HG03342 (cell line): Measurements from ENCODE around the gene CSGALNACT2.
"Not testable (repeated sequence)": the region's sequence is repeated elsewhere in the genome, so short reads cannot be mapped to it uniquely, and the experiment has no call there.

ENCODE experiments used
- ATAC-seq: cut with Tn5 transposase; IDR thresholded peaks from one replicate; pipeline ENCODE4 v1.9.1; 2021; ENCODE audit warnings: mild to moderate bottlenecking, moderate library complexity; ENCODE audit not compliant: unreplicated experiment

The CSGALNACT2 gene

DNA sequence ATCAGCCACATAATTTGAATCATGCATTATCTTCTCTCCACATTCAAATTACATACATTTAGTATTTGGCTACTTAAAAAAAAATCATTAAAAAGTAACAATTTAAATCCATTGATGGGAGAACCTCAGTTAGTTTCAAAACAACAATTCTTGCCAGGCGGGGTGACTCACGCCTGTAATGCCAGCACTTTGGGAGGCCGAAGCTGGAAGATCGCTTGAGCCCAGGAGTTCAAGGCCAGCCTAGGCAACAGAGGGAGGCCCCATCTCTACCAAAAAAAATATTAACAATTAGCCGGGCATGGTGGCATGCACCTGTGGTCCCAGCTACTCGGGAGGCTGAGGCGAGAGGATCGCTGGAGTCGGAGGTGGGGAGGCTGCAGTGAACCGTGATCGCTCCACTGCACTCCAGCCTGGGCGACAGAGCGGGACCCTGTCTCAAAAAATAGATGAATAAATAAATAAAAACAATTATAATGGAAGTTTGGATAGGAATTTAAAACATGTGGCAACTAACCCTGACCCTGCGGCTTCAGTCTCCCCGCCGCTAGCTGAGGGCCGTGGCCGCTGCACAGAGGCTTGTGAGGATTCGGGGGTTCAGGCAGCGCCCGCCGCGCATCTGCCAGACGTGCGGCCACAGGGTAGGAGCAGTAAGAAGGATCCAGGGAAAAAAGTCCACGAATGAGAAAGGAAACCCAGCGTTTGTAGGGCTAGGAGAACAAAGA is 1.1 kb upstream of the CSGALNACT2 start:
- no peak for ATAC-seq

DNA sequence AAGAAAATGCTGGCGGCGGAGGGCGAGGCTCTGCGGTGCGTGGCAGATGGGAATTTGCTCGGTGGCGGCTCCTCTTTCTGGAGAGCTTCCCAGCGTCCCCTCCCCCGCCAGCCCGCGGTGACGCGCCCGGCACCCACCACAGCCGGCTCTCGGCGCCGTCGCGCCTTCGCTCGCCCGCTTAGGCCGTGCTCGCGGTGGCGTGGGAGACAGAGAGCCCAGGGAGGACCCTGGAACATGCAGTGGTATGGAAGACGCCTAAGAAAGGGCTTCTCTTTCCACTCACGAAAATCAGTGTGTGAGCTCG is 576 bp upstream of the CSGALNACT2 start:
- ATAC-seq = peak; percentile 27

GRCh38 chr10:43138757-43139241 is 554 bp downstream of the CSGALNACT2 start:
- ATAC-seq = peak; percentile 41

DNA sequence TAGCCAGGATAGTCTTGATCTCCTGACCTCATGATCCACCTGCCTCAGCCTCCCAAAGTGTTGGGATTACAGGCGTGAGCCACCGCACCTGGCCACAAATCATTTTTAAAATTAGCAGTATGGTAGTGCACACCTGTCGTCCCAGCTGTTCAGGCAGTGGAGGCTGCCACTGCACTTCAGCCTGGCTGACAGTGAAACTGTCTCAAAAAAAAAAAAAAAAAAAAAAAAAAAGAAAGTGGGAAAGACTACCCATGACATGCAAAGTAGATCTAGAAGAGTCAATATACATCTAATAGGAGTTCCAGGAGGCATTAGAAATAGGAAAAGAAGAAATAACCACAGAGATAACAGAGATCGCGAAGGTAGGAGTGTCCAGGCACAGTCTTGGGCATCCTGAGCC is 3.2 kb downstream of the CSGALNACT2 start:
- no peak for ATAC-seq

- ATAC-seq = no peak
These were observed 7.1 kb downstream of the CSGALNACT2 start for GRCh38 chr10:43145311-43145710.

DNA sequence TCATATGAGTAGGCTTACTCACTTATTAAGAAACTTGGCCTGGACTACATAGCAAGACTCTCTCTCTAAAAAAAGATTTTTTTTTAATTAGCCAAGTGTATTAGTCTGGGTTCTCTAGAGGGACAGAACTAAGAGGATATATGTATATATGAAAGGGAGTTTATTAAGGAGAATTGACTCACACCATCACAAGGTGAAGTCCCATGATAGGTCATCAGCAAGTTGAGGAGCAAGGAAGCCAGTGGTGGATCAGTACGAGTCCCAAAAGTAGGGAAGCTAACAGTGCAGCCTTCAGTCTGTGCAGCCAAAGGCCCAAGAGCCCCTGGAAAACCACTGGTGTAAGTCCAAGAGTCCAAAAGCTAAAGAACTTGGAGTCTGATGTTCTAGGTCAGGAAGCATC is 7.7 kb downstream of the CSGALNACT2 start:
- not testable (repeated sequence) for ATAC-seq

DNA sequence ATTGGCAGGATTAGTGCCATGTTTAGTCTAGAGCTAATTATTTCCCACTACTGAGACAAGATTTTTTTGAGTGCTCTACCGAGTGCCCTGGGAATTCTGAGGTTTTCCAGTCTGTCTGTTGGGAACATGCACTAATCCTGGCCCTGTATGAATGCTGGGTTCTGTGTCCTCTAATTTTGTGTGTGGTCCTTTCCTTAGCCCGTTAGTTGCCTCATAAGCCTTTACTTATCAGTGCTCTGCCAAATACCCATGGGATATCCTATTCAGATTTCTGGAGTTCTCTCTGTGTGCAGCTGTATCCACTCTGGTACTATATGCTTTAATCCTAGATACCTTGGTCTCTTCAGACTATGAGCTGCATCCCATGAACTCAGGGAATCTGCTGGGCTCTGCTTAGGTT is 13.1 kb downstream of the CSGALNACT2 start:
- ATAC-seq = no peak

GRCh38 chr10:43153901-43154300 is 15.7 kb downstream of the CSGALNACT2 start:
- ATAC-seq = no peak

DNA sequence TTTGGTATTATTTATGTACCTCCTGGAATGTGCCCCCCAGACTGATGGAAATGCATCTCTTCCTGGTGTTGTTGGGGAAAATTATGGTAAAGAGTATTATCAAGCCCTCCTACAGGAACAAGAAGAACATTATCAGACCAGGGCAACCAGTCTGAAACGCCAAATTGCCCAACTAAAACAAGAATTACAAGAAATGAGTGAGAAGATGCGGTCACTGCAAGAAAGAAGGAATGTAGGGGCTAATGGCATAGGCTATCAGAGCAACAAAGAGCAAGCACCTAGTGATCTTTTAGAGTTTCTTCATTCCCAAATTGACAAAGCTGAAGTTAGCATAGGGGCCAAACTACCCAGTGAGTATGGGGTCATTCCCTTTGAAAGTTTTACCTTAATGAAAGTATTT is 17.0 kb downstream of the CSGALNACT2 start:
- ATAC-seq = no peak

GRCh38 chr10:43155741-43156140 is 17.5 kb downstream of the CSGALNACT2 start:
- no peak for ATAC-seq

- no peak for ATAC-seq
These were observed 18.5 kb downstream of the CSGALNACT2 start for GRCh38 chr10:43156590-43157341.

GRCh38 chr10:43158636-43159035 is 20.4 kb downstream of the CSGALNACT2 start:
- no peak for ATAC-seq

- ATAC-seq = peak; percentile 61
These were observed 22.0 kb downstream of the CSGALNACT2 start for GRCh38 chr10:43160046-43160920.

DNA sequence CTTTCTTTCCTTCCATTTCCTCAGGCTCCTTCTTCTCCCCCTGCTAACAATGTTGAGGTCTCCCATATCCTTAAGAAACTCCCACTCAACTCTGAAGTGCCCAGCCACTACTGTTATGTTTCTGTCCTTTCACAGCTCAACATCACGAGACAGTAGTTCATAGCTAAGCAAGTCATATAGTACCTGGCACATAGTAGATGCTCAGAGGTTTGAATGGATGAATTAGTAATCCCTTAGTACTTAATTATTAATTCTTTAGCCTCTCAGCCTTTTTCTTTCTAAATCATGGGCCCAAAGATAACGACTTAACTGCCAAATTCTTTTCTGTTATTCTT is 22.6 kb downstream of the CSGALNACT2 start:
- ATAC-seq = peak; percentile 85

DNA sequence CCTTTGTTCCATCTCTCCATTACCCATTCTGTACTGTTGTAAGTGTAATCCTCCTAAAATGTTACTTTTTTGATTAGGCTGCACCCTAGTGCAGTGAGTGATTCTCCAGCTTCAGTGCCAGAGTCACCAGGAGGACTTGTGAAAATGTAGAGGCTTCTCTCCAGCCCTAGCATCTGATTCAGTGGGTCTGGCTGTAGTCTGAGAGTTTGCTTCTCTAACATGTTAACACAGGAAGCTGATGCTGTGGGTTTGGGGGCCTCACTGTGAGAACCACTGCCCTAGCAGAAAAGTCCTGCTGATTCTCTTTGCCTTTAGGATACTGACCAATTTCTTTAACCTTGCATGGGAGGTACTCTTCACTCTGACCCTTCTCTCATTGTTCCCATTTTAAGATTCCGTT is 24.4 kb downstream of the CSGALNACT2 start:
- no peak for ATAC-seq

- ATAC-seq = no peak
These were observed 28.1 kb downstream of the CSGALNACT2 start for GRCh38 chr10:43166207-43166879.

- peak; percentile 65 for ATAC-seq
These were observed 28.7 kb downstream of the CSGALNACT2 start for GRCh38 chr10:43166880-43167497.

- no peak for ATAC-seq
These were observed 29.2 kb downstream of the CSGALNACT2 start for GRCh38 chr10:43167498-43167889.

GRCh38 chr10:43170491-43170890 is 32.2 kb downstream of the CSGALNACT2 start:
- no peak for ATAC-seq

DNA sequence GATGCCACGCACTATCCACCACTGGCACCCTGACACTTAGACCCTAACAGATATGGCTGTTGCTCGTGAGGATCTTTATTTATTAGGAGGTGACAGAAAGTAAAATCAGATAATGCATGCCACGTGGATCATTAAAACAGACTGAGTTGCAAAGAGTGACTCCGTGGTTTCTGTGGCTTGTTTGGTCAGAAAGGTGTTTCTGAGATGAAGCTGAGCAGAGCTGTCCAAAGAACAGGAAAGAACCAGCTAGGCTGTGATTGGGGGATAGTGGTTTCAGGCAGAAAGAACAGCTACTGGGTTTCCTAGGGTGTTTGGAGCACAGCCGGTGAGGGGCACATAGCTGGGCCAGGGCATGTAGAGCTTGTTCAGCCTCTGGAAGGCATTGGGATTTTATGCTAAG is 34.4 kb downstream of the CSGALNACT2 start:
- ATAC-seq = no peak

DNA sequence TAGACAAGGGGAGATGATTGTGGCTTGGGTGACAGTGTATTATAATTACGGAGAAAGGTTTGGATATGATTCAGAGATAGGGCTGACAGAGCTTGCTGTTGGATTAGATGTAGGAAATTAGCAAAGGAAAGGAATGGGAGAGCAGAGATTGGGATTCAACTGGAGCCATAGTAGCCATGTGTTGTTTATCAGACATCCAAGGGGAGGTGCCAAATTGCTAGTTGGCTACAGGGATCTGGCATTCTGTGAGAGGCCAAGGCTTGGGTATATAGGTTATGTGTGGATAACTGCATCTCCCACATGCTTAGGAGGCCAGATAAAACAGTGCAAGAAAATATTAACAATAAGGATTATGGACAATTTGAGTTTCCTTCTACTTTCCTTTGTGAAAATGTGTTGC is 34.9 kb downstream of the CSGALNACT2 start:
- no peak for ATAC-seq
